Hematopoietic multipotent progenitor cell treated with erythropoietin and hydrocortisone succinate and interleukin-3 and kit ligand, for 8 days (in vitro differentiated cells): ENCODE data around the gene ZNF668.

Experiments used
- DNase-seq: peaks from one replicate; pipeline ENCODE4 v3.0.0-alpha.2; 2015

ZNF668 gene

DNA sequence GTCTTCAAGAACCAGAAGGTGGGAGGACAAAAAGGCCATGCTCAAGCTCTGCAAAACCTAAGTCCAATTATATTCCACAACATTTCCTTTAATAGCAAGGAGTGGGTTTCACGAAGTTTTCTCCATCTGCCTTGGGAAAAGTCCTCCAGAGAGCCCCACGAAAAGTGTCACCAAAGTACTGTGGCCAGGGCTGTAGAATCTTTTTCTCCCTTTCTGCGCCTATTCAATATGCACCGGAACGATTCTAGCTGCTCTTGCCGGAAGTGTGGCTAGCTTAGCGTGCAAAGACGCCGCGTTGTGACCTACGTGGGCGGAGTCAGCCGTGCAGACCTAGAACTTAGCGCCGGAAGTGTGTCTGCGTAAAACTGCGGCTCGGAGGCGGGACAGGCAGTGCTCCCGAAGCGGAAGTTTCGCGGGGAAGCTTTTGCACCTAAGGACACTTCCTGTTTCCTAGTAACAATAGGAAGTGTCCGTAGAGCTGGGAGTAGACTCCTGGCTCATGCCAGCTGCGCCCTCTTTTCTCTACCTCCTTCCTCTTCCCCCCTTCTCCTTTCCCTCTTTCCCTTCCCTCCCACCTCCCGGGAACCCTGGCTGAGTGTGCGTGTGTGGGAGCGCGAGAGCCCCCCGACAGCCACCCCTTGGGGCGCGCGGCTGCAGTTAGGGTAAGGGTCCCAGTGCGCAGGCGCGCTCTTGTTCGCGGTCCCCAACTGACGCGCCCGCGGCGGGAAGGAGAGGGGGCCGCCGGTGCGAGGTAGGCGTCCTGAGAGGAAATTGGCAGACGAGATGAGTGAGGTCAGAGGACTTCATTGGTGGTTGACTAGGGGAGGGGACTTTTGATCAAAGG, at the start of gene ZNF668, which contains the start of gene ZNF646:
TSS of gene ZNF668 (minus strand) at position 271 of the 844 bp plus-strand sequence. CDS start 9,781 bp downstream, outside the sequence.
TSS of gene ZNF646 (plus strand) at position 453 of the 844 bp plus-strand sequence. CDS start 1,903 bp downstream, outside the sequence.
- DNase-seq: peak; percentile 100

DNA sequence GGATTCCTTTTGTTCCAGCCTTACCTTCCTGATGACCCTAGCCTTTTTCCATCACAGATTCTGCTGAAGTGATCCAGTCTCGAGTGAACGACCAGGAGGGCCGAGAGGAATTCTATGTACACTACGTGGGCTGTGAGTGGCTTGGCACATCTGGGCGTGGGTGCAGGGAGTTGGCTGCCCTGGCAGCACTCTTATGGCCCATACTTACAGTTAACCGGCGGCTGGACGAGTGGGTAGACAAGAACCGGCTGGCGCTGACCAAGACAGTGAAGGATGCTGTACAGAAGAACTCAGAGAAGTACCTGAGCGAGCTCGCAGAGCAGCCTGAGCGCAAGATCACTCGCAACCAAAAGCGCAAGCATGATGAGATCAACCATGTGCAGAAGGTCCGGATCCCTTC, 46.1 kb upstream of the ZNF668 start:
- no peak for DNase-seq

DNA sequence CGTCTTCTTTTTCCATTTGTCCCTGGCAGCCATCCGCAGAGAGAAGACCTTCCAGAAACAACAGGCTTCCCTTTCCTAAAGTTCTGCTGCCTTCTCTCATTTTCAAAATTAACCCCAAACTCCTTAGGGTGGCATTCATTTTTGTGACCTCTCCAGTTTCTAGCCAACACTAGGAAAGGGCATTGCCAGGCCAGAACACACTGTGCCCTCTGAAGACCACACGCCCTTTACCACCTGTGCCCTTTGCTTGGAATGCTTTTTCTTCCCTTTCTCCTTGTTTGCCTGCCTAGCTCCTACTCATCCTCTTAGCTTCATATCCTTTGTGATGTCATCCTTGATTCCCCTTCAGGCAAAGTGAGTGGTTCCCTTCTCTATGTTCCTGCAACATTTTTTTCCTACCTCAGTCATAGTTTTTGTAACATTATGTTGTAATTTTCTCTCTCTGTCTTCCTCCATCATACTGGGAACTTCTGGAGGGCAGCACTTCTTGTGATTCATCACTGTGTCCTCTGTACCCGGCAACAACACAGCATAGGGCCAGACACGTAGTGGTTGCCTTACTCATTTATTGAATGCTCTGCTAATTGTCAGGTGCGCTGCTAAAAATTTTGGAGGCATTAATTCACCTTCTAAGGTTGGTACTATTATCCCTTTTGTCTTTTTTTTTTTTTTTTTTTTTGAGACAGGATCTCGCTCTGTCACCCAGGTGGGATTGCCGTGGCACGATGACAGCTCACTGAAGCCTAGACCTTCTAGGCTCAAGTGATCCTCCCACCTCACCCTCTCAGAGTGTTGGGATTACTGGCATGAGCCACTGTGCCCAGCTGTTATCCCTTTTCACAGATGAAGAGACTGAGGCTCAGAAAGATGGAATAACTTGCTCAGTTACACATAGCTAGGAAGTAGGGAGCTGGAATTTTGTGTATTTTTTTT, 44.4 kb upstream of the ZNF668 start:
- DNase-seq: no peak

DNA sequence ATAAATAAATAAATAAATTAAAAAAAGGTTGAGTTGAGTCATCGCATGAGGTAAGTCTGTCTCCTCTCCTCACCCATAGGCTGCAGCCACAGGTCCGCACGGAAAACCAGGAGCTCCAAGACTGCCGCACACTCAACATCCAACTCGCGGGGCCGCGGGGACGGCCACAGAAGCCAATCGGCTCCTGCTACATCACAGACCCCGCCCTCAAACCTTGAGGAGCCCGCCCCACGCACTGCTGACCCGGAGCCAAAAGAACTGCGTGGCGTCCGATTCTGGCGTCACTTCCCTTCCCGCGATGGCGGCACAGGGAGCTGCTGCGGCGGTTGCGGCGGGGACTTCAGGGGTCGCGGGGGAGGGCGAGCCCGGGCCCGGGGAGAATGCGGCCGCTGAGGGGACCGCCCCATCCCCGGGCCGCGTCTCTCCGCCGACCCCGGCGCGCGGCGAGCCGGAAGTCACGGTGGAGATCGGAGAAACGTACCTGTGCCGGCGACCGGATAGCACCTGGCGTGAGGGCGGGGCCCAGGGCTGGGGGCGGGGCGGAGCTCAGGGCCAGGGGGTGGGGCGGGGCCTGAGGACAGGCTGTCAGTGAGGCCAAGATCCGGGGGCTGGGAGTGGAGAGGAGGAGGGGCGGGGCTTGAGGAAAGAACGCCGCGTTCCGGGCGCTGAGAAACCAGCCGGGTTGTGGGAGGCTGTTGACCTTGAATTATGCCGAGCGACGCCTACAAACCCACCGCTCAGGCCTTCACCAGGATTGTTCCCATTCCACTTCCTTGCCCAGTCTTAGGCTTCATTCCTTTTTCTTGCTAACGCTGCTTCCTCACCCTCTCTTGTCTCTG, 43.6 kb upstream of the ZNF668 start, which contains the start of gene KAT8:
TSS of gene KAT8 (plus strand) at position 281 of the 839 bp plus-strand sequence. CDS start at position 299, 18 bp downstream.
- DNase-seq: peak; percentile 99

DNA sequence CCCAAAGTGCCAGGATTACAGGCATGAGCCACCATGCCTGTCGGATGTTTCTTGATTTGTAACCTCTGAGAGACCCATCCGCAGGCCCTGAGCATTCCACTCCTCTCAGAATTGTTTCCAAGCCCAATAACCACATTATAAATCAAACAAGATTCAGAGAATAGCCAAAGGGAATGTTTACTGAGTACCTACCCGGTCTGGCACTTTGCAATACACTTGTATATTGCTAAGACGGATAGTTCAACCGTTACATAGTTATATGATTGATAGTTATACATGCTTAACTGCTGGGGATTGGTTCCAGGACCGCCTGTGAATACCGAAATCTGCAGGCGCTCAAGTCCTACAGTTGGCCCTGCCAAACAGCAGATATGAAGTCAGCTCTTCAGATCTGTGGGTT, 40.4 kb upstream of the ZNF668 start:
- DNase-seq: no peak

DNA sequence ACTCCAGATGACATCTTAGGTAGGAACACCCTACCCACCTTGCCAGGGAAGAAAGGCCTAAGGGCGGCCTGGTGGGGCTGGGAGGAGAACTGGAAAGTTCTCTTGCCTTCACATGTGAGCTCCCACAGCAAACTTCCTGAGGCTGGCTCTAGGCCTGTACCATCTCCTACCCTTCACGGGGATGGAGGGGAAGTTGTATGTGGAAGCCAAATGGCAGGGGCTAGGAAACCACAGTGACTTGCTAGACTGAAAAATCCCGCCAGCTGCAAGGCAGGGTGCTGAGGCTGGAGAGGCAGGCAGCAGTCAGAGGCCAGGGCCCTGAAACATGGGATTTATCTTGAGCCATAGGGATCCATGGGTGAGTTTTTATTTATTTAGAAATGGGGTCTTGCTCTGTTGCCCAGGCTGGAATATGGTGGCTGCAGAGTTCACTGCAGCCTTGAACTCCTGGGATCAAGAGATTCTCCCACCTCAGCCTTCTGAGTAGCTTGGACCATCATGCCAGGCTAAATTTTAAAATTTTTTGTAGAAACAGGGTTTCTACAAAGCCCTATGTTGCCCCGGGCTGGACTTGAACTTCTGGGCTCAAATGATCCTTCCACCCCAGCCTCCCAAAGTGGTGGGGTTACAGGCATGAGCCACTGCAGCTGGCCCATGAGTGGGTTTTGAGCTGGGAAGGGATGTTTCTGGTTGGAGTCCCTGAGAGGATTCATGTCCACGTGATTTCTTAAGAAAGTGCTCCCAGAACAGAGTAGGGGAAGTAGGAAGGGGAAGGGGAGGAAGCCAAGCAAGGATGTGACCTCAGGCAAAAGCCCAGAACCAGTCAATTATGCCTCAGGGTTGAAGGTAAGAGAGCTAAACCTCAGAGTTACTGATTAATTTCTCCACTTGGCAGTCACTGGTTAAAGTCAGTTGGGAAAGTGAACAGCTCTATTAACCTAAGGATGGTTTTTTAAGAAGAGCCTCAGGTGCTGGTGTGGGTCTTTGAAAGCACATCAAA, 39.4 kb upstream of the ZNF668 start:
- DNase-seq: peak; percentile 18

DNA sequence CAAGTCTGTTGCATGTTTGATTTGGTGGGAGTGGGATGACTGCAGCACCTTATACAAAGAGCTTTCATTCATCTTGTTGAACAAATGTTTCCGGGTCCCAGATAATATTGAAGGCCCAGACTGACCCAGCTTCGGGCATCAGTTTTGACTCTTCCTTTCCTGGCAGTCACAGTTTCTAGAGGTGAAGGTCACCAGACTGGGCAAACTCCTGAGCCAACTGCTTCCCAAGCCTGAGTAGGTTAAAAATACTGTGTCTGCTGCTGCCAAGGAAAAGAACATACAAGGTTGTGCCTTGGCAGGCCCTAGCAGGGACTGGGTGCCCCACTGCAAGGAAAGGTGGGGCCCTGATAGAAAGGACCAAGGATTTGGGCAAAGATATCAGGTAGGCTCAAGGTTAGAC, 38.7 kb upstream of the ZNF668 start:
- DNase-seq: no peak

DNA sequence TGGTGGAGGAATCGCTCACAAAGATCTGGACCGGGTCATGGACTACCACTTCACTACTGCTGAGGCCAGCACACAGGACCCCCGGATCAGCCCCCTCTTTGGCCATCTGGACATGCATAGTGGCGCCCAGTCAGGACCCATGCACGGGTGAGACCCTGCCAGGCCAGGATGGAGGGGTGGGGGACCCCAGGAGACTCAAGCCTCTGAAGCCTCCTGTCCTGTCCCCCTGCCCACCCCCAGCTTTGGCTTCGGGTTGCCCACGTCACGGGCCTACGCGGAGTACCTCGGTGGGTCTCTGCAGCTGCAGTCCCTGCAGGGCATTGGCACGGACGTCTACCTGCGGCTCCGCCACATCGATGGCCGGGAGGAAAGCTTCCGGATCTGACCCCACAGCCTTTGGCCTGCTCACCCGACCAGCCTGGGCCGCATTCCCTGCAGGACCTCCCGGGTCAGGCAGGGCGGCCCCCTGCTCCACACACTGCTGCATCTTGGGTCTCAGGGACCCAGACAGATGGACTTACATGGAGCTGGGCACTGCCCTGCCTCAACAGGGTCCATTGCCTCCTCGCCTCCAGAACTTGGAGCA, 37.9 kb upstream of the ZNF668 start:
- DNase-seq: no peak

DNA sequence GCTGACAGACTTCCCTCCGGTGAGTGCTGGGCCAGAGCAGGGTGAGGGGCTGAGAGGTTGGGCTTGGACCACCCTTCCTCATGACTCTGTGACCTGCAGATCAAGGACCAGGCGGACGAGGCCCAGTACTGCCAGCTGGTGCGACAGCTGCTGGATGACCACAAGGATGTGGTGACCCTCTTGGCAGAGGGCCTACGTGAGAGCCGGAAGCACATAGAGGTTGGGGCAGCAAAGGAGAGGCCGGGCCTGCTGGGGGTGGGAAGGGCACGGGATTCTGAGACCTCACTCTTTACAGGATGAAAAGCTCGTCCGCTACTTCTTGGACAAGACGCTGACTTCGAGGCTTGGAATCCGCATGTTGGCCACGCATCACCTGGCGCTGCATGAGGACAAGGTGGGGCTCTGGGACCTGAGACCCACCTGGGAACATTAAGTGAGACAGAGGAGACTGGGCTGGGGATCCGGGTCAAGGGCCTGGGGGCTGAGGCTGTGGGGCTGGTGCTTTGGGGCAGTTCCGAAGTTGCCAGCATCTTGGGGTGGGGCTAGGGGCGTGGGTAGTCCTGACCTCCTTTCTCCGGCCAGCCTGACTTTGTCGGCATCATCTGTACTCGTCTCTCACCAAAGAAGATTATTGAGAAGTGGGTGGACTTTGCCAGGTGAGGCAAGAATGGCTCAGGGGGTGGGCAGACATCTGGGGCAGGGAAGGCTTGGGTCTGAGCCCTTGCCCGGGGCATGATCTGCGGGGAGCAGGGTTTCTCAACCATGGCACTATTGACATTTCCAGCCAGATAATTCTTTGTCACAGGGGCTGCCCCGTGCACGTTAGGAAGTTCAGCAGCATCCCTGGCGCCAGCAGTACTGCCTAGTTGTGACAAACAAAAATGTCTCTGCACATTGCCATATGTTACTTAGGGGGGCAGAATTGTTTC, 36.3 kb upstream of the ZNF668 start:
- DNase-seq: no peak

DNA sequence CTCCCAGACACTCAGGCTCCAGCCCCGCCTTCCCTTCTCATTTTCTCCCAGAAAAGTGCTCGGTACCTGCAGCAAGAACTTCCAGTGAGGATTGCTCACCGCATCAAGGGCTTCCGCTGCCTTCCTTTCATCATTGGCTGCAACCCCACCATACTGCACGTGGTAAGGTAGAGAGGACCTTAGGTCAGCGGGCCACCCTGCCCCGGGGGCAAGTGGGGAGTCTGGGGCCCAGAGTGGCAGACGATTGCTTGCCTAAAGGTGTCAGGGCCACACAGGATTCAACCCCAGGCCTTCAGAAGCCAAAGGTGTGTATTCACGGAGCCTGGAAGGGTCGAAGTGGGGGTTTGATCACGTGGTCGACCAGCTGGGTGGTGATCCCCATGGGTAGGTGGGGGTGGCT, 35.6 kb upstream of the ZNF668 start:
- no peak for DNase-seq

DNA sequence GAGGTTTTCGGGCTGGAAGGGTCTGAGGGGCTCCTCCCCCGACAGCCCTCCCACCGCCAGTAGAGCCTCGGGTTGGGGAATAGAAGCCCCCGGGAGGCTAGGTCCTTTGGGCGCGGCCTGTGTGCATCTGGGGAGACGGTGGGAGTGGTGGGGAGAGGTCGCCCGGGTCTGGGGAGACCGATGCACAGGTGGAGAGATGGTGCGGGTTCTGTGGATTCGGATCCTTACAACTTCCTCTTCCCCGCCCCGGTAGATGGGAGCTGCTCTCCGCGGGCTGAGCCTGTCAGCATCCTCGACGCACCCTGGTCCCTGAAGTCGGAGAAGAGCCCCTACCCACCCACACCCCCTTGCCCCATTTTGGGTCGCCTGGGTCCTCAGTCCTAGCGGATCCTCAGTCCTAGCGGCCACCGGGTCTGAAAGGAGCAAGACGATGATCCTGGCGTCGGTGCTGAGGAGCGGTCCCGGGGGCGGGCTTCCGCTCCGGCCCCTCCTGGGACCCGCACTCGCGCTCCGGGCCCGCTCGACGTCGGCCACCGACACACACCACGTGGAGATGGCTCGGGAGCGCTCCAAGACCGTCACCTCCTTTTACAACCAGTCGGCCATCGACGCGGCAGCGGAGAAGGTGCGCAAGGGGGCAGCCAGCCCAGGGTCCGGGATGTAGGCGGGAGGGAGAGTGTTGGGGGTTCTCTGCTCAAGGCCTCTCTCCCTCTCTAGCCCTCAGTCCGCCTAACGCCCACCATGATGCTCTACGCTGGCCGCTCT, 34.9 kb upstream of the ZNF668 start:
- DNase-seq: no peak

DNA sequence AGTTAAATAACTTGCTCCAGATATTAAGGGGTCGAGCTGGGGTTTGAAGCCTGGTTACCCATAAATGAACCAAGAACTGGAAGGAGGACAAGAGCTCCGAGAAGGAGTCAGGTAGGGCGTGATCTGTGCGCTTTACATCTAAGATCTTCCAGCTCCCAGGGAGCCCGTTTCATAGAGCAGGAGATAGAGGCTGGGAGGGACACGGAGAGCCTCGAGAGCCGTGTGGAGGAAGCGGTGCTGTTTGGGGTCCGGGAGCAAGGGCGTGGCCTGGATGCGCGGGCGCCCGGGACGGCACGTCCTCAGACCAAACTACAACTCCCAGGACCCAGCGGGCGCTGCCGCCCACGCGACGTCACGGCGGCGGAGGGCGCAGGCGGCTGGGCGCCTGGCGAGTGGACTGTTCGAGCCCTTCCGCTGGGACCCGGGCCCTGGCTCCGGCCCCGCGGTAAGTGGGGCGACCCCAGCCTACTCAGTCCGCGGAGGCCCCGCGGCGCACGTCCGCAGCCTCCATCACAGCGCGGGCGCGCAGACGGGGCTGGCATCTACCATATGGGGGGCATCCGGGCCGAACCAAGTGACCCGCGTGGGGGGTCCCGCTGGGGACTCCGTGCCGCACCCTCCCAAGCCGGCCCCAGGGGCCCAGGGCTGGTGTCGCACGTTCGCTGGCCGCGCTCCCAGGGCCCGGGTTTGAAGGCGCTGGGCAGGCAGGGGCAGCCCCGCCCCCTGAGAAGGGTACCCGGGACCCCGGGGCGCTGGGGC, 34.2 kb upstream of the ZNF668 start, which contains the start of gene BCKDK:
TSS of gene BCKDK (plus strand) at position 352 of the 759 bp plus-strand sequence. CDS start 838 bp downstream, outside the sequence.
- peak; percentile 79 for DNase-seq

DNA sequence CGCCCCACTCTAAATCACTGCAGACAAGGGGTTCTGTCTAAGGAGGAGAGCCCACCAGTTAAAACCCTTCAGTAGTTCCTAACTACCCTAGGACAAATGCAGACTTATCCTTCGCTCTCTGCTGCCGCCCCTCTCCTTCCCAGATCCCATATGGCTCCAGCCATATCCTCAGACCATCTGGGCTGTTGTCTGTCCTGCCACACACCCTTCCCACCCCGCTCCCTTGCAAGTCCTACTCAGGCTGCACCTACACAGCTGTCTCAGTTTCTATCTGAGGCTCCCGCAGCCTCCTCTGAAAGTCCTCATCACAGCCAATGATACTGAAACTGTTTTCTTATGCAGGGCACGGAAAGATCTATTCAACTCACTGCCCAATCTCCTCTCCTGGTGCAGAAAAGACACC, 33.4 kb upstream of the ZNF668 start:
- no peak for DNase-seq

DNA sequence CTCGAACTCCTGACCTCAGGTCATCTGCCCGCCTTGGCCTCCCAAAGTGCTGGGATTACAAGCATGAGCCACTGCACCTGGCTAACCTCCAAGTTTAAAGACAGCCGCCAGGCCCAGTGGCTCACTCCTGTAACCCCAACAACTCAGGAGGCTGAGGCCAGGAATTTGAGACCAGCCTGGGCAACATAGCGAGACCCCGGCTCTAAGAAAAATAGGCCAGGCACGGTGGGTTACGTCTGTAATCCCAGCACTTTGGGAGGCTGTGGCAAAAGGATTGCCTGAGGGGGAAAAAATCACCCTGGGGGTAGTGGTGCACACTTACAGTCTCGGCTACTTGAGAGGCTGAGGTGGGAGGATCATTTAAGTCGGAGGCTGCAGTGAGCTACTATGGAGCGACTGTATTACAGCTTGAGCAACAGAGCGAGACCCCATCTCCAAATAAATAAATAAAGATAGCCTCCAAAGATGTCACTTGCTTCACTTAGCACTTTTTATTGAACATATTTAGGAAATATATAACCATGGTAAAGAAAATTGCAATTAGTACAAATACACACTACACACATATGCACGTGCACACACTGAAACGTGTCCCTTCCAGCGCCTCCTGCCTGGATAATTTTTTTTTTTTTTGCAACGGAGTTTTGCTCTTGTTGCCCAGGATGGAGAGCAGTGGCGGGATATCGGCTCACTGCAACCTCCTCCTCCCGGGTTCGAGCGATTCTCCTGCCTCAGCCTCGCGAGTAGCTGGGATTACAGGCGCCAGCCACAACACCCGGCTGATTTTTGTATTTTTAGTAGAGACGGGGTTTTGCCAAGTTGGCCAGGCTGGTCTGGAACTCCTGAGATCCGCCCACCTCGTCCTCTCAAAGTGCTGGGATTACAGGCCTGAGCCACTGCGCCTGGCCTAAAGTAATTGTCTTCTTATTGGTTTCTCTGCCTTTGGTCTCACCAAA, 32.7 kb upstream of the ZNF668 start:
- no peak for DNase-seq

DNA sequence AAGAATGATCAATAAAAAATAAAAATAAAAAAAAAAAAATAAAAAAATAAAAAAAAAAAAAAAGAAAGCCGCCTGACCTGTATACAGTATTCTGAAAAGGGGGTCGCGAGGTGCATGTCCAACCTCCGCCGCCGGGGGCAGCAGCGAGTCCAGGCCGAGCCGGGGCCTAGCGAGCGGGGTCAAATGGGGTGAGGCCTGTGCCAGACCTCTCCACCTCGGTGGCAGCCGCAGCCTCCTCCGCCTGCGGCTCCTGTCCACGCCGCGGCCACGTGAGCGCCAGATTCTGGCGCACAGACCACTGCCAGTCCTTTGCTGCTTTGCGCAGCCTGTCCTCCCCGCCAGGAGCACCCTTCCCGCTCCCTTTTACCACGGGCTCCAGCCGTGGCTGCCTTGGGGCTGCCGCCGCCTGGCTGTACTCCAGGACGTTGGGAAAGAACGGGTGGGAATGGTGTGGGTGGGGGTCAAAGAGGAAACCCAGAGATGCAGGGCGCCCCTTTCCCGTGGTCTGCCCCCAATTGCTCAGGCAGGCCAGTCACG, 31.7 kb upstream of the ZNF668 start:
- DNase-seq: peak; percentile 87
